Measurements from ENCODE around the gene FAM217A.
A peak's percentile ranks its signal among the peaks of the same experiment; 100 is the strongest.

FAM217A gene

DNA sequence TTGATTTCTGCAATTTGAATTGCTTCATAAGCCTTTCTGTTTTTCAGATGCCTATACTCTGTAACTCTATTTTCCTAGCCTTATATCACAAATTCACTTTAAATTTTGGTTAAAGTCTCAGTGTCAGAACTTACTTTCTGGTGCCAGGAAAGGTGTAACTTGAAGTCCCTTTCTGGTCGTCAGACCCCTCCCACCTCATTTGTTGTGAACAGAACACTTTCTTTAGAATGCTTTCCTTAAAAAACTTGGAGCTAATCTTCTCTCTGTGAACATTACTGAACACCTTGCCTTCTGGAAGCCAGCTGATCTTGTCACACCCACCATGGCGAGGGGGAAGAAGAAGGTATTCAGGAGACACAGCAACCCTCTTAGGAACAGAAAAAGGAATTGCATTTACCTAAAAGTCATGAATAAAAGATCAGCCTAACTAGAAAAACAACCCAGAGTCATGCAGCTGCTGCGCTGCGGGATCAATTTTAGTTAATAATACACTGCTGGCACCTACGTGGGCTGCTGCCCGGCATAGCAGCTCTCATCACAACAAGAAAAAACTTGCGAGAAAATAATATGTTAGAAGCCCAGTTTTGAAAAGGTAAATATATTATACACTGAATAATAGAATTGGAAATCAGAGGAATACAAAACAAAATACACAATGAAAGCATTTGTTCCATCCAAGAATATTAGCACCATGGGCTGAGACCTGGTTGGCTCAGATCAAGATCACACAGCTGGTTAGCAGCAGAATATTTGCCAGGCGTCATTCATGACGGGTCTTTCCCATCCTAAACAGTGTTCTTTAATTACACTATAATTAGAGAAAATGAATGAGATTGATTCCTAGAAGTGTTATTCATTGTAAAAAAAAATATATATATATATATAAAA lies 5.8 kb upstream of the FAM217A start:
- DNase-seq: no peak

DNA sequence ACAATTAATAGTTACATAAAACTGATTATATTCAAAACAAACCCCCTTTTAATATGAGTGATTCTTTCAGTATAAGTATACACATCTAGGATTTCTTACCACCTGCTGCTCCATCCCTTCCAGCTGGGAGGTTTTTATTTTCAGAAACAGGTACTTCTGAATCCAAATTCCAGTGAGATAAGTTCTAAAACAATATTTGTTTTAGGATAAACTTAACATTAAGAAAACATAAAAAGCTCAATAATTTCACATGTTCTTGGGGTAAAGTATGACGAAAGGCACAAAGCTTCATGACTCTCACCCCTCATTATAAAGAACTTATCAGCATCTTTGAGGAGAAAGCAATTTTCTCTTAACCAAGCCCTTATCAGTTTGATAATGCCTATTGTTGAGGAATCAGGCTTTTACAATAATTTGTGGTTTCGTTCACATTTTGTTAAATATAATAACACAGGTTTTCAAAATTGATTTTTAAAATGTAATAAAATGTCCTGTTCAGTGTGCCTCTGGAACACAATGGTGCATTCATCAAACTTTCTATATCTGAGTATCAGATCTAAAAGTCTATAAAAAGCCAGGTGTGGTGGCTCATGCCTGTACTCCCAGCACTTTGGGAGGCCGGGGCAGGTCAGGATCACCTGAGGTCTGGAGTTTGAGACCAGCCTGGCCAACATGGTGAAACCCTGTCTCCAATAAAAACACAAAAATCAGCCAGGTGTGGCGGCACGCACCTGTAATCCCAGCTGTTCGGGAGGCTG lies 4.3 kb downstream of the FAM217A start:
- no peak for DNase-seq

DNA sequence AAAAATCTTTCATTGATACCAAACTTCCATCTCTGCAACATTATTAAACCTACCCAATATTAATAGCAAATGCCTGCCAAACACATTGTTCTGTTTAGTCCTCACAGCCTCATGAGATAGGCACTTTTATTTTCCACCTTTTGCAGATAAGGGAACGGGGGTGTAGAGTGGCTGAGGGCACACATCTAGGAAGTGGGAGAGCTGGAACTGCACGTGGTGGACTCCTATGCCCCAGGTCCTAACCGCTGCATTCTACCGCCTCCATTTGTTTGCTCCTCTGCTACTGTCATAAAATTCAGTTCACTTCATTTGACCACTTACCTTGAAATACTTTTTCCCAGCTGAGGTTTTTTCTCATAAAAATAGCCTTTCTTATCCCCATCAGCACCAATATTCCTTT lies 7.6 kb downstream of the FAM217A start:
- no peak for DNase-seq

DNA sequence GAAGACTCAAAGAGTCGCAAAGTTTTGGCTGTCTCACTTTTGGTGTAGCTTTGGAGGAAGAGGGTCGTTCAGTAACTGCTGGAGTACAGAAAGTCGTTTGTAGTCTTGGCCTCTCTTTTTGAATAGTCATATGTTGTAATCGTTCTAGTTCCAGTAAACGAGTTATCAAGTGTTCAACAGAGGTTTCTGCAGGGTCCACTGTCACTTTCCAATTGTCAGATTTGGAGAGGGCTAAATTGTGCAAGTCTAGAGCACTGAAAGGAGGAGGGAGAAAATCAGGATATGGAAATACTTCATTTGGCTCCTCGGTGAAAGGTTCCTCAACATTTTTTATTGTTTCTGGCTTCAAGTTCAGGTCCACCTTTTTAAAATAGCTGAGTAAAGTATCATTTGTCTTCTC lies 9.7 kb downstream of the FAM217A start:
- DNase-seq: no peak

DNA sequence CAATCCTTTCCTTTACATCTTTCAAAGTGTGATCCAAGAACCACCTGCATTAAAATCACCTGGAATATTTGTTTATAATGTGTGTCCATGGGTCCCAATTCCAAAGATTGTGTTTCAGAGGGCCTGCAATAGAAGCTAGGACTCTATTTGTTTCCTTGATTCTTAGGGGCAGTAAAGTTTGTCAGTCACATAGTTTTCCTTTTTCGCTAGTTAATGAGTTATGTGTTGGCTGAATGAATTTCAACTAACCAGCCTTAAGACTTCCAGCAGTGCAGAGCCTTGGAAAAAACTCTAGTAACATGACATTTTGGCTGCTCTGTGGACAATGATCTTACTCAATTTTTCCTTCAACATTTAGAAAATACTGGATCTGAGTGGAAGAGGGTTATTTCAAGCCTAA lies 11.3 kb downstream of the FAM217A start:
- DNase-seq: no peak

DNA sequence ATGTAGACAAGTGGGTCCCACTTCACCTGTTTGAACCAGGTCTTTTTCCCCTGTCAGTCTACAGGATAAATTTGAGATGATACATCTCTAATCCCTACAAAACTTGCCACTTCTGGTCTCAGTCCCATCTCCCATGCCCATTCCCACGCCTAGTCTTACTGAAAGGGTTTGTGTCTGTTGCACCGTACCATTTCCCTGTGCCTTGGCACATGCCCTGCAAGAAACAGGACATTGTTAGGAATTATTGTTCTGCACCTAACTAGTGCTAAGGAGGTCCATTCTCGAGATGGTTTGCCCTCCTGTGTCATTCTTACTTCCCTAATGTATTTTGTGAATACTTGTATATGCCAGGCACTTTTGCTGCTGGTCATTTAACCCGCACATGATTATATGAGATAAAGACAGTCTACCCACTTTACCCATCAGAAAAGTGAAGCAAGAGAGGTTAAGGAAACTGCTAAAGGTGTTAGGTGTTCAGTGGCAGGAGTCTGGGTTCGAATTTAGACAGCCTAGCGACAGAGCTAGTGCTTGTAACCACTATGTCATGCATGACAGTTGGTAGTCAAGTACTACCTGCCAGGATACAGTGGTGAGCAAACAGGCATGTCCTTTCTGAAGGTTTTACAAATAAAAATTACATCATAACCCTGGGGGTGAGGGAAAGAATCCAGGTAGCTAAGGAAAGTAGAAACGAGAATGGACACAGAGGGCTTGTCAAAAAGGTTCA lies 12.7 kb downstream of the FAM217A start:
- DNase-seq: no peak

DNA sequence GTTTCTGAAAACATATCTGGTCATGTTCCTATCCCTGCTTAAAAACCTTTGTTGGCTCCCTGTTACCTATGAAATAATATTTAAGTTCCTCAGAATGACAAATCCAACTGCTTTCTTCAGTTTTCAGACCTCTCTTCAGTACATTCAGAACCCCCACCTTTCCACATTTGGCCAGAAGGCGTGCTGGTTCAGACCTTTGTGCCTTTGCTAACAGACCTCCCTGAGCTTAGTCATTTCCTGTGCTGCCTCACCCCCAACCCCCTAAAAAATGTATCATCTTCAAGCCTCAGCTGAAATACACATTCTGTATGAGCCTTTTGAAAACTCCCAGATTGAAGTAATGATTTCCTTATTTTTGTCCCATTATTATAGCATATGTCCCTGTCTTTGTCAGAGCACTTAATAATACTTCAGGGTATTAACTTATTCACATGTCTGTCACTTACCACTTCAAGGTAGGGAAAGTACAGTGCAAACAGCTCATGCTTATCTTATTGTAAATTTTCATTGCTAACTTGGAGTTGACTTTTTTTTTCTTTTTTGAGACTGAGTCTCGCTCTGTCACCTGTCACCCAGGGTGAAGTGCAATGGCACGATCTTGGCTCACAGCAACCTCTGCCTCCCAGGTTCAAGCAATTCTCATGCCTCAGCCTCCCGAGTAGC lies 19.7 kb downstream of the FAM217A start:
- peak; percentile 83 to 85 for DNase-seq

DNA sequence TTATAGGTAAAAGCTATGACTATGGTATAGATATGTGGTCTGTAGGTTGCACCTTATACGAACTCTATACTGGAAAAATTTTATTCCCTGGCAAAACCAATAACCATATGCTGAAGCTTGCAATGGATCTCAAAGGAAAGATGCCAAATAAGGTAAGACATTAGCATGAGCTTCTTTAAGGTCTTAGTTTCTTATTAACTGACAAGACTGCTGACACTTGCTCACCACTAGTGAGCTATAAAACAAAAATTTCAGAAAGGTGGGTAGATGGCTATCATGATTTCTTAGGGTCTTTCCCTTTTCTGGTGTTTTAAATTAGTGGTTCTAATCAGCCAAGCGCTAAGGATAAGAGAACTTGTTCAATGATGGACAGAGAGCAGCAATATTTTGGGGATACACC lies 21.9 kb downstream of the FAM217A start:
- DNase-seq: no peak

DNA sequence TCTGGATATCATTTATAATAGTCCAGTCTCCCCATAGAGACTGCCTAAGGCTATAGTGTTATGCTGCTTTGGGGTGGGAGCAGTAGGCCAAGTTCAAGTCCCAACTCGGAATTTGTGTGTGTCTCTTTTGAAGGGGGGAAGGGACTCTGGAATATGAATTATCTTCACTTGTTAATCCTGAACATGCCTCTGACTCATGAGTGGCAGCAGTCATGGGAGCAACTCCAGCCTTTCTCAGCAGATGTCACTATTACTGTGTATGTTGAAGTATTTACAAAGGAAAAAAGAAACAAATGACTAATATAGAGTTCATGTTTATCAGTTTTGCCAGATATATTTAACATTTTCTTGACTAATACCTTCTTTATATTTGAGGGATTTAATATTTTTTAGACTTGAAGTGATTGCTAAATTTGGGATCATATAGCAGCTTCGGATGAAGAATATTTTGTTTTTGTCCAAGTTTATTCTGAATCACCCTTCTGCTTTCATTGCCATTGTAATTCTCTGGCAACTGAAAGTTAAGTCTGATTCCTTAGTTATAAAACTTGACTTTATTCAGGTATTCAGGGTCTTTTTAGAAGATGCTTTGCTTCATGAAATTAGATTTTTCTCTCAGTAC lies 23.4 kb downstream of the FAM217A start:
- peak; percentile 41 to 79 for DNase-seq

DNA sequence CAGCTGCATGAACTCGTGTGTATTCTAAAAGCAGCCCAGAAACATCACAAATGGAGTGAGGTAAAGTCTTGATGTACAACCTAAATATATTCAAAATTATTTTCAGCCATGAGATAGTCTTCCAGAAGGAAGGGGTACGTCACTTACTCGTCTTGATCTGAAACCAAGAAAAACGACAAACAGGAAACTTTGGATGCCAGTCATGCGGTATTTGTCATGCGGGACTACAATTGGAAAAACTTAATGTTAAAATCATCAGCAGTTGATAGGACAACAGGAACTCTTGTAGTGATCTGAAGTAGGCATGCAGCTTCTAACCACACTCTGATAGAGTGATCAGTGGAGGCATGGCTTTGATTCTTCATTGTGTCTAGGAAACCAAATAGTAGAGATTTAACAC lies 29.7 kb downstream of the FAM217A start:
- DNase-seq: no peak

DNA sequence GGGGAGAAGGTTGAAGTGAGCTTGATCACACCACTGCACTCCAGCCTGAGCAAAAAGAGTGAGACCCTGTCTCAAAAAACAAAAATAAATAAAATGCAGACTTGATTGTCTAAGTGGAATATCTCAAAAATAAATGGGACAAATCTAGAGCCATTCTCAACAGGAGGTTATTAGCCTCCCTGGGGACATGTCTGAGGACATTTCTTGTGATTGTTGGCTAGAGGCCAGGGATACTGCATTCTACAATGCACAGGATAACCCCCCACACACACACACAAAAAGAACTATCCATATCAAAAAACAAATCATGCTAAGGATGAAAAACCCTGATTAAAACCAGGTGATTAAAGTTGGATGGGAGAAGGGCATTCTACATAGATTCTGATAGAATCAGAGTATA lies 37.5 kb downstream of the FAM217A start:
- no peak for DNase-seq

DNA sequence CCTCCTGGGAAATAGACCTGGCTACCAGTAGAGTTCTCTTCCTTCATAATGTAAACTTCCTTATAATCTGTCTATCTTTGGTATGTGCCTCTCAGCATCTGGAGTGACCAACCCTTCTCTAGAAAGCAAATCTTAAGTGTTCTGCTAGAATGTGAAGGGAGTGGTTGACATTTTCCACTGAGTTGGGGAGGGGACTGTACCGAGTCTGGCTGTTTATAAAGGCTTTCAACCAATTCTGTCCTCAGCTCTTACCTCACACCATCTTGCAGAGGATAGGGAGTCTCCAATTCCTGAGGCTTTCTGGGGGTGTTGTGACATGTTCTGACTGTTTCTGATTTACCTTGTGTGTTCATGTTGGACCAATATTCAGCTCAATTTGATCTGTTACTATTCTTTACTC lies 39.6 kb downstream of the FAM217A start:
- DNase-seq: no peak

DNA sequence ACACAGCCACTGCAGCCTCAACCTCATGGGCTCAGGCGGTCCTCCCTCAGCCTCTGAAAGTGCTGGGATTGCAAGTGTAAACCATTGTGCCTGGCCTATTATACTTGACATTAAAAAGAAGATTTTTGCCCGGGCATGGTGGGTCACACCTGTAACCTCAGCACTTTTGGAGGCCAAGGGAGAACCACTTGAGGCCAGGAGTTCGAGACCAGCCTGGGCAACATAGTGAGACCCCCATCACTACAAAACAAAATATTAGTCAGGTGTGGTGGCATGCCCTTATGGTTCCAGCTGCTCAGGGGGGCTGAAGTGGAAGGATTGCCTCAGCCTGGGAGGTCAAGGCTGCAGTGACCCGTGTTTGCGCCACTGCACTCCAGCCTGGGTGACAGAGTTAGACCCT lies 42.4 kb downstream of the FAM217A start:
- no peak for DNase-seq

DNA sequence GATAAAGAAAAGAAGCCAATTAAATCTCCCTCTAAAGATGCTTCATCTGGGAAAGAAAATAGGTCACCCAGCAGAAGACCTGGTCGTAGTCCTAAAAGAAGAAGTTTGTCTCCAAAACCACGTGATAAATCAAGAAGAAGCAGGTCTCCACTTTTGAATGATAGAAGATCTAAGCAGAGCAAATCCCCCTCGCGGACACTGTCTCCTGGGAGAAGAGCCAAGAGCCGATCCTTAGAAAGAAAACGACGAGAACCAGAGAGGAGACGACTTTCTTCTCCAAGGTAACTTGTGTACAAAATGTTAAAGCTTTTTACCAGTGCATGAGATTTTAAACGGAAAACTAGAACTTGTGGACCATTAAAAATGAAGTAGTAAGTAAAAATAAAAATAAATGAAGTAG lies 46.5 kb downstream of the FAM217A start:
- DNase-seq: no peak

DNA sequence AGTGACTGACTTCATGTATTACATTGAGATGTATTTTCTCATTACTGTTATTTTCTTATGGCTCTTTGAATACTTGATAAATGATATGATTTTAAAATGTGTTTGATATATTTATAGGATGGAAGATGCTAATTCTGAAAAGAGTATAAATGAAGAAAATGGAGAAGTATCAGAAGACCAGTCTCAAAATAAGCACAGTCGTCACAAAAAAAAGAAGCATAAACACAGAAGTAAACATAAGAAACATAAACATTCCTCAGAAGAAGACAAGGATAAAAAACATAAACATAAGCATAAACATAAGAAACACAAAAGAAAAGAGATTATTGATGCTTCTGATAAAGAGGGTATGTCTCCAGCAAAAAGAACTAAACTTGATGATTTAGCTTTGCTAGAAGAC lies 47.5 kb downstream of the FAM217A start:
- no peak for DNase-seq

DNA sequence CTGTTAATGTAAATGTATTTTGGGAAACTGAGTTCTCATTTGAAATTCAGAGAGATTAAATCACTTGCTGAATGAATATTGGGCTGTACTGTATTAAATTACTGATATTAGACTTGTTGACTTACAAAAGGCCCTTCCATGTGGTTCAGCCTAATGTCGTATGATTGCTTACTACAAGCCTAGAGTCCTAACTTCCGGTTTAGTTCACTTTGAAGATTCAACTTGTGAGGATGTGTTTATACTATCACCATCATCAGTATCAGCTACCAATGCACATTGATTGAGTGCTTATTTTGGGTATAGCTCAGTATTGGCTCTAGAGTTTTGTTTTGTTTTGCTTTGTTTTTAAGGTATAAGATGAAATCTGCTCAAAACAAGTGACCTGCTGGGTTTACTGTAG lies 48.3 kb downstream of the FAM217A start:
- DNase-seq: no peak

DNA sequence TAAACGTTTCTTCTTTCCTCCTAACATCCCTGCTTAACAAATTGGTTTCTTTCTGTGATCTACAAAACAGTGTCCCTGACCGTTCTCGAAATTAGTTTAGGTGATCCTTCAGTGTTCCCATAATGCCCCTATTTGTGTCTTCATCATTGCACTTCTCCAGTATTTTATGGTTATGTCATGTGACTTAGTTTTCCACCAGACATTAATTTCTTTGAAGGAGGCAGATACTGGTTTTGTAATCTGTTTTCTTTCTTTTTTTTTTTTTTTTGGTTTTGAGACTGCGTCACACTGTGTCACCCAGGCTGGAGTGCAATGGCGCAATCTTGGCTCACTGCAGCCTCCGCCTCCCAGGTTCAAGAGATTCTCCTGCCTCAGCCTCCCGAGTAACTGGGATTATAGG lies 49.2 kb downstream of the FAM217A start:
- no peak for DNase-seq

DNA sequence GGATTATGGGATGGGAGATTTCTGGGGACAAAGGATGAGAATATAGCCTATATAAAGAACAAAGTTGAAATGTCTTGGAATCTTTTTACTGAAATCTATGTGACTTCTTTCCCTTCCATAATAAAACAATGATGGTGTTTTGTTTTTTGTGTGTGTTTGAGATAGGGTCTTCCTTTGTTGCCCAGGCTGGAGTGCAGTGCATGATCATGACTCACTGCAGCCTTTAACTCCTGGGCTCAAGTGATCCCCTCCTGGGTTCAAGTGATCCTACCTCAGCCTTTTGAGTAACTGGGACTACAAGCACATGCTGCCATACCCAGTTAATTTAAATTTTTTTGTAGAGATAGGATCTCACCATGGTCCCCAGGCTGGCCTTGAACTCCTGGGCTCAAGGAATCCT lies 50.9 kb downstream of the FAM217A start:
- no peak for DNase-seq

DNA sequence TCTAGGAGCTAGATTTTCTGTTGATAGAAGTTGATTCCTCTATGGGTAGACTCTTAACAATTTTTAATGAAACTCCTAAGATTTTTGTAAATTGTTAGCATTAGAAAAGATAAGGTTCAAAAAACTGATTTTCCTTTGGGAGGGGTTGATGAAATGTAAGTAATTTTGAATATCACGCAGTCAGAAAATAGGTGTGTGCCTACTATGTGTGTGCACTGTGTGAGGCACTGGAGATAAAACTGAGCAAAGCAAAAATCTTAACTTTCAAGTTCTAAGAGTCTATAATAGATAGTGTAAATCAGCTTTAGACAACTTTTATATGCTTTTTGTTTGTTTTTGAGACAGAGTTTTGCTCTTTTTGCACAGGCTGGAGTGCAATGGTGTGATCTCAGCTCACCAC lies 53.3 kb downstream of the FAM217A start:
- no peak for DNase-seq

DNA sequence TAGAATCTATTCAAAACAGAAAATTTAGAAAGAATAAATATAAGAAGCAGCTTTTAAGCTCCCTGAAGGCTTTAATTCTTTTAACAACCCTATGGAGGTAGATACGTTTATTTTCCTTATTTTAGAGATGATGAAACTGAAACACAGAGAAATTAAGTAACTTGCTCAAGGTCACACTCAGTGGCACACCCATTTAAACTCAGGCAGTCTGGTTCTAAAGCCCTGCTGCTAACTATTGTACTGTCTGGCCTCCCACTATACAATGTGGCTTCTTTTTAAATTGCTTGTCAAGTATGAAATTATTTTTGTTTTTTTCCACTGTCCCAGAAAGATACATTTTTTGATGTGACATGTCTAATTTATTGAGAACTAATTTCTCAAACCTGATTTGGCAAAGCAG lies 55.7 kb downstream of the FAM217A start:
- no peak for DNase-seq

DNA sequence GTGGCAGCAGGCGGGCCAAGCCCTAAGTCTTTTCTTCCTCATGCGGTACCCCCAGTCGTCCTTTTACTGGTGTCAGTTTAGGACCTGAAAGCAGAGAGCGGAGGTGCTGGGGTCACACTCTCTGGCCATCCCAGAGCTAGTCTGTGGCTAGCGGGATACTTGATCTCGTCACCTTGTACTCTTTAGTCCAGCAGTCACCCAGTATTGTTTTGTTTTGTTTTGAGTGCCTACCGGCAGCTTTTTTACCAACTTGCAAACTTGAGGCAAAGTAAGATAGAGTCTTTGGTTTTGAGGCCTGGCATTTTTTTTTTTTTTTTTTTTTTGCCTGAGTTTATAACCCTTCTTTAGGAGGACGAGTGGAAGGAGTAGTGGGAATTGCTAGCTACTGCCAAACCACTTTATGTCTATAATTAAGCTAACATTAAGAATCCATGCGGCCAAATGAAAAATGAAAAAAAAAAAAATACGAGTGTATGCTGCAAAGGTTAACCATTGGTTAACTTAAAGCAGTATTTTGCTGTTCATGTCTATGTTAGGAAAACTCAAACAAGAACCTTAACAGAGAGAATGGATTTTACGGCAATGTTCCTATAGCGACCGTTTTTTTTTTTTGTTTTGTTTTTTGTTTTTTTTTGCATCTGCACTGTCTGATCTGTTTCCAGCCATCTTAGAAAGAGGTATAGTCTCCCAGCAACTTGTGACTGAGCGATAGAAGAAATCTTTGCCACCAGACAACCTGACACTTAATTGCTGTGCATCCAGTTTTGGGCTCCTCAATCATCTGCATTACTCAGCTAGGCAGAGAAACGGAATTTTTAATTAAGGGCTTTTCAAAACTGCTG lies 56.9 kb downstream of the FAM217A start:
- DNase-seq: peak in 1 of 2 experiments; percentile 68
